H1 (cell line): Measurements from ENCODE around the gene MYBPHL. TPM values are rescaled to one million over a fixed set of nuclear protein-coding genes. Genes with fewer than 3 reads are reported as not detected.

Source experiments
- CTCF ChIA-PET: fragments of 300-600 bp; sonication (Branson Sonifier 250); formaldehyde crosslinking; loops from one replicate; lab custom pipeline; 2021; ENCODE audit not compliant: partially characterized antibody; lab: Charles Lee
- POLR2A ChIA-PET: fragments of 300-600 bp; sonication (Branson Sonifier 250); formaldehyde crosslinking; loops from one replicate; lab custom pipeline; 2021; ENCODE audit warnings: inconsistent platforms; ENCODE audit not compliant: partially characterized antibody; lab: Charles Lee
- DNase-seq, 2 experiments: peaks; one replicate each; pipeline versions ENCODE4 v3.0.0 to v3.0.0-alpha.2; 2010 to 2022; ENCODE audit warnings: low spot score in 2 of 2, low read depth in 1 of 2, mixed read lengths in 1 of 2
- FAIRE-seq: peaks from 2 replicates; lab custom pipeline; 2011; peaks lifted over from hg19 to GRCh38; lab: Jason Lieb, UNC
- H2AFZ ChIP-seq: 2 replicates; pipeline ENCODE4 v1.8.1; 2012; ENCODE audit warnings: low read length, inconsistent platforms
- H2AK5ac ChIP-seq: 2 replicates; pipeline ENCODE4 v1.6.1; 2013; ENCODE audit warnings: low read depth, low read length
- H2BK120ac ChIP-seq: replicated peaks from 2 replicates; pipeline ENCODE3; 2013; ENCODE audit warnings: low read depth, low read length, inconsistent platforms
- H2BK12ac ChIP-seq: 2 replicates; pipeline ENCODE4 v1.6.1; 2013; ENCODE audit warnings: low read depth, low read length
- H2BK15ac ChIP-seq: 2 replicates; pipeline ENCODE4 v1.6.1; 2013; ENCODE audit warnings: low read length
- H2BK20ac ChIP-seq: 2 replicates; pipeline ENCODE4 v1.6.1; 2013; ENCODE audit warnings: low read length
- H2BK5ac ChIP-seq: 2 replicates; pipeline ENCODE4 v1.6.1; 2013; ENCODE audit warnings: low read depth, low read length
- H3K14ac ChIP-seq: 2 replicates; pipeline ENCODE4 v1.6.1; 2013; ENCODE audit warnings: inconsistent platforms; ENCODE audit not compliant: insufficient read length
- H3K18ac ChIP-seq: 2 replicates; pipeline ENCODE4 v1.6.1; 2013; ENCODE audit warnings: low read length; ENCODE audit errors: extremely low read depth
- H3K23ac ChIP-seq: 2 replicates; pipeline ENCODE4 v1.6.1; 2013; ENCODE audit warnings: inconsistent platforms; ENCODE audit not compliant: insufficient read length
- H3K23me2 ChIP-seq: 2 replicates; pipeline ENCODE4 v1.6.1; 2013; ENCODE audit warnings: low read depth, low read length
- H3K27ac ChIP-seq: 2 replicates; pipeline ENCODE4 v1.6.1; 2011; ENCODE audit warnings: low read depth, low read length, inconsistent platforms
- H3K27me3 ChIP-seq, 4 experiments: replicated peaks in 1 of 4; 1 replicate in 1 of 4; 2 replicates in 3 of 4; pipeline versions ENCODE4 v1.6.1 to v1.8.1; 2011 to 2013; ENCODE audit warnings: low read length in 3 of 4, mild to moderate bottlenecking in 3 of 4, inconsistent platforms in 2 of 4, mixed read lengths in 2 of 4, moderate library complexity in 1 of 4; ENCODE audit not compliant: control insufficient read depth in 3 of 4, insufficient read depth in 3 of 4; ENCODE audit errors: extremely low read depth in 1 of 4
- H3K36me3 ChIP-seq, 4 experiments: 2 replicates each; pipeline versions ENCODE4 v1.6.1 to v1.8.1; 2011 to 2013; ENCODE audit warnings: mild to moderate bottlenecking in 4 of 4, low read length in 3 of 4, moderate library complexity in 2 of 4, control low read depth in 1 of 4, inconsistent platforms in 1 of 4; ENCODE audit not compliant: insufficient read depth in 4 of 4, control insufficient read depth in 2 of 4
- H3K4ac ChIP-seq: replicated peaks from 2 replicates; pipeline ENCODE3; 2013; ENCODE audit warnings: low read length, low read depth, mixed read lengths, inconsistent platforms; ENCODE audit not compliant: insufficient read length
- H3K4me1 ChIP-seq, 4 experiments: replicated peaks in 1 of 4; 1 replicate in 1 of 4; 2 replicates in 3 of 4; pipeline versions ENCODE4 v1.6.1 to v1.8.1; 2011 to 2013; ENCODE audit warnings: low read length in 3 of 4, inconsistent platforms in 2 of 4, mixed read lengths in 1 of 4; ENCODE audit not compliant: insufficient read depth in 4 of 4, control insufficient read depth in 3 of 4
- H3K4me2 ChIP-seq, 2 experiments: 2 replicates each; pipeline versions ENCODE4 v1.6.1 to v1.8.1; 2011 to 2013; ENCODE audit warnings: low read depth in 2 of 2, low read length in 2 of 2, control low read depth in 1 of 2, inconsistent platforms in 1 of 2, mild to moderate bottlenecking in 1 of 2; ENCODE audit not compliant: insufficient read depth in 1 of 2
- H3K4me3 ChIP-seq, 4 experiments: fragments of 200-600, 300-600 bp in 1 of 4; sonication (generic), shearing (Covaris generic), sonication (Bioruptor Twin) in 1 of 4; 2 replicates each; pipeline versions ENCODE4 v1.5.1 to v1.8.1; 2011 to 2016; ENCODE audit warnings: low read length in 4 of 4, low read depth in 3 of 4, control low read depth in 2 of 4, inconsistent platforms in 2 of 4, mild to moderate bottlenecking in 2 of 4, mixed read lengths in 1 of 4, moderate library complexity in 1 of 4; ENCODE audit not compliant: insufficient read depth in 2 of 4; ENCODE audit errors: extremely low read depth in 1 of 4
- H3K56ac ChIP-seq: replicated peaks from 2 replicates; pipeline ENCODE3; 2013; ENCODE audit warnings: low read depth, mild to moderate bottlenecking, mixed read lengths, low read length, inconsistent platforms; ENCODE audit not compliant: insufficient read length
- H3K79me1 ChIP-seq: 2 replicates; pipeline ENCODE4 v1.6.1; 2013; ENCODE audit warnings: low read depth, low read length, control low read depth
- H3K79me2 ChIP-seq, 2 experiments: 2 replicates each; pipeline versions ENCODE4 v1.6.1 to v1.8.1; 2012 to 2013; ENCODE audit warnings: low read length in 2 of 2, mild to moderate bottlenecking in 2 of 2, inconsistent platforms in 1 of 2; ENCODE audit not compliant: insufficient read depth in 2 of 2, control insufficient read depth in 1 of 2
- H3K9ac ChIP-seq, 4 experiments: replicated peaks in 1 of 4; 1 replicate in 1 of 4; 2 replicates in 3 of 4; pipeline versions ENCODE4 v1.6.1 to v1.8.1; 2011 to 2013; ENCODE audit warnings: low read depth in 3 of 4, low read length in 3 of 4, control low read depth in 2 of 4, mild to moderate bottlenecking in 2 of 4, moderate library complexity in 2 of 4, inconsistent platforms in 1 of 4; ENCODE audit errors: extremely low read depth in 1 of 4
- H3K9me3 ChIP-seq, 2 experiments: 2 replicates each; pipeline versions ENCODE4 v1.6.1 to v1.8.1; 2012 to 2013; ENCODE audit warnings: mild to moderate bottlenecking in 2 of 2, moderate library complexity in 2 of 2, control low read depth in 1 of 2, inconsistent platforms in 1 of 2, low read depth in 1 of 2, low read length in 1 of 2, mixed read lengths in 1 of 2; ENCODE audit not compliant: insufficient read depth in 2 of 2
- H4K20me1 ChIP-seq, 2 experiments: replicated peaks in 1 of 2; 2 replicates each; pipeline versions ENCODE3 to v1.8.1; 2011 to 2013; ENCODE audit warnings: inconsistent platforms in 2 of 2, low read length in 2 of 2, mild to moderate bottlenecking in 1 of 2; ENCODE audit not compliant: insufficient read depth in 2 of 2, control insufficient read depth in 1 of 2
- H4K5ac ChIP-seq: 2 replicates; pipeline ENCODE4 v1.6.1; 2013; ENCODE audit warnings: low read length, low read depth, mixed read lengths, inconsistent platforms; ENCODE audit not compliant: insufficient read length
- H4K8ac ChIP-seq: 2 replicates; pipeline ENCODE4 v1.8.0; 2013; ENCODE audit warnings: mild to moderate bottlenecking, moderate library complexity, low read length, inconsistent platforms; ENCODE audit not compliant: insufficient read depth; ENCODE audit errors: extremely low read depth
- H4K91ac ChIP-seq: replicated peaks from 2 replicates; pipeline ENCODE3; 2013; ENCODE audit warnings: low read length, mixed read lengths, inconsistent platforms; ENCODE audit not compliant: insufficient read length
- BCL11A ChIP-seq, 2 experiments: IDR thresholded peaks; one replicate each; pipeline ENCODE4 v1.6.1; 2011; ENCODE audit warnings: low read depth in 2 of 2, low read length in 2 of 2, mild to moderate bottlenecking in 2 of 2
- CBX8 ChIP-seq: fragments of 300-800, 300-1000 bp; sonication (generic); IDR thresholded peaks from 2 replicates; pipeline ENCODE4 v1.7.1; 2016; ENCODE audit warnings: low read depth, low read length, borderline replicate concordance
- JUN ChIP-seq: IDR thresholded peaks from 2 replicates; pipeline ENCODE4 v1.6.1; 2011; ENCODE audit warnings: low read depth, mild to moderate bottlenecking, improper control_type of control experiment, low read length
- POU5F1 ChIP-seq: IDR thresholded peaks from 2 replicates; pipeline ENCODE4 v1.6.1; 2011; ENCODE audit warnings: low read depth, mild to moderate bottlenecking, low read length, moderate library complexity
- RBBP5 ChIP-seq: IDR thresholded peaks from 2 replicates; pipeline ENCODE4 v1.7.1; 2012; ENCODE audit warnings: low read depth, mild to moderate bottlenecking, inconsistent platforms, low read length, moderate library complexity, borderline replicate concordance
- TBP ChIP-seq: IDR thresholded peaks from 2 replicates; pipeline ENCODE4 v1.6.1; 2011; ENCODE audit warnings: low read depth, low read length, improper control_type of control experiment
- TEAD4 ChIP-seq: IDR thresholded peaks from 2 replicates; pipeline ENCODE4 v1.6.1; 2012; ENCODE audit warnings: low read depth, low read length, inconsistent platforms, mixed read lengths
- YY1 ChIP-seq: IDR thresholded peaks from 2 replicates; pipeline ENCODE4 v1.6.1; 2011; ENCODE audit warnings: low read depth, mild to moderate bottlenecking, low read length
- WGBS, 2 experiments: shearing (Covaris generic) in 1 of 2; methylation state at CpG; one replicate each; pipeline versions ENCODE4 v1.1.6 to v1.1.7; 2013 to 2015; ENCODE audit warnings: low lambda C conversion rate in 2 of 2, mixed read lengths in 2 of 2, inconsistent platforms in 1 of 2, low coverage in 1 of 2, missing lambda C conversion rate in 1 of 2; ENCODE audit not compliant: insufficient replicate concordance in 2 of 2, insufficient coverage in 1 of 2, insufficient read length in 1 of 2; ENCODE audit errors: extremely low coverage in 1 of 2, missing lambda C conversion rate in 1 of 2; 5-methylcytosine and 5-hydroxymethylcytosine counted together
- polyA plus RNA-seq, 7 experiments: library from polyadenylated mRNA; depleted of rRNA in 3 of 7; stranded (reverse) in 5 of 7; unstranded in 2 of 7; fragments of >200 nt in 5 of 7; fragments of 200-250 nt in 2 of 7; gene quantifications; 1 replicate in 5 of 7; 2 replicates in 1 of 7; 4 replicates in 1 of 7; pipeline versions ENCODE4 v1.2.1 to v1.2.3, GENCODE V29; 2011 to 2013; ENCODE audit warnings: missing spikeins in 2 of 7, mixed read lengths in 2 of 7
- total RNA-seq: library from RNA; stranded (reverse); fragmentation: NEBNext Ultra II Directional; extraction: Animal tissue kit (Norgen Biotek cat#: 25700); gene quantifications from 2 replicates; pipeline ENCODE4 v1.2.1, GENCODE V29; 2021
- TF ChIP-seq, protein P1 (sequence below): IDR thresholded peaks from 2 replicates; pipeline ENCODE4 v1.6.1; 2012; ENCODE audit warnings: low read length, inconsistent platforms

The MYBPHL gene
- total and polyA plus RNA-seq, 2 of the 8 experiments (the other 6 are each of a cell fraction or from before 2014, with no cell fraction given), result 0.24 to 0.30 TPM

DNA sequence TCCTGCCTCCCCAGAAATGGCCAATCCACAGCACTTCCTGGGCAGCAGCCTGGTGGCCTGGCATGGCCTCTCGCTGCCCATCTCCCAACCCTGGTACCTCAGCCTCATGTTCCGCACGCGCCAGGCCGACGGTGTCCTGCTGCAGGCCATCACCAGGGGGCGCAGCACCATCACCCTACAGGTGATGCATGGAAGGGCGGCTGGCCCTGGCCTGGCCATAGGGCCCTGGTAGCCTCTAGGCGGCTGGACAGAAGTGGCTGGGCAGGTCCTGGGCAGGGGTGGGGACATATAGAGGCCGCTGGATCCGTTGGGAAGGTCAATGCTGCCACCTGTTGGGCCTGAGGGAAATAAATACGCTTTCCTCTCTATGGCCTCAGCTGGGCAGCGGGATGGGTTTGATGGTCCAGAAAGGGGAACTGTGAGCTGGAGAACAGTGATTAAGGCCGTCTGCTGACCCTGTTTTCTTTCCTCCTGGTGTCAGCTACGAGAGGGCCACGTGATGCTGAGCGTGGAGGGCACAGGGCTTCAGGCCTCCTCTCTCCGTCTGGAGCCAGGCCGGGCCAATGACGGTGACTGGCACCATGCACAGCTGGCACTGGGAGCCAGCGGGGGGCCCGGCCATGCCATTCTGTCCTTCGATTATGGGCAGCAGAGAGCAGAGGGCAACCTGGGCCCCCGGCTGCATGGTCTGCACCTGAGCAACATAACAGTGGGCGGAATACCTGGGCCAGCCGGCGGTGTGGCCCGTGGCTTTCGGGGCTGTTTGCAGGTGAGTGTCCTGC is 43.0 kb downstream of the MYBPHL start:
- H3K18ac ChIP-seq, result no peak overlapping the region
- H3K4ac ChIP-seq, result no peak overlapping the region
- peak overlapping the region; percentile 73; the same call in 1 of the 2 replicates for H2BK15ac ChIP-seq
- no peak overlapping the region for H2BK120ac ChIP-seq
- ChIA-PET POLR2A (interaction anchor here (0.8 to 2.2 kb wide), 6 partner anchors 13 to 134 kb away, joined by 3 to 7 read pairs (median 4); partner anchors contain the start of gene SORT1), CTCF (interaction anchor here (0.6 to 8.5 kb wide), 39 partner anchors 9 to 435 kb away, joined by 3 to 95 read pairs (median 5); partner anchors contain the start of genes CELSR2, MYBPHL, PSRC1 and SARS1)
- H3K79me2 ChIP-seq, result no peaks in the 10 kb centered on the region
- peaks cover 0 to 11% (median 3%) of the 10 kb centered on the region in 4 experiments; a peak in 4 of 7 replicates for H3K4me1 ChIP-seq
- H3K9me3 ChIP-seq, result no peaks in the 10 kb centered on the region
- H4K20me1 ChIP-seq, result peaks cover 0 to 7% of the 10 kb centered on the region in 2 experiments
- FAIRE-seq (peak; percentile 96), DNase-seq (peak; percentile 87 to 98)
- no peak overlapping the region for H3K9ac ChIP-seq
- no peak overlapping the region for H3K56ac ChIP-seq
- peak overlapping the region; percentile 19; the same call in 1 of the 2 replicates for H4K8ac ChIP-seq
- no peak overlapping the region for H2AFZ ChIP-seq
- no peak overlapping the region for H3K14ac ChIP-seq
- 44% methylated on average over 24 of the region's 29 CpGs; no CpG with 5 or more reads in 1 of the 2 experiments for WGBS, 2 experiments
- no peak overlapping the region for H3K27ac ChIP-seq
- H3K36me3 ChIP-seq, result peaks cover 11 to 28% (median 16%) of the 10 kb centered on the region in 4 experiments; a peak in 6 of 8 replicates
- 0 out of 2 replicates have a peak overlapping the region, but pooled peaks have one; percentile 18 for H2BK5ac ChIP-seq
- no peak overlapping the region for H3K23ac ChIP-seq
- H2BK12ac ChIP-seq, result no peak overlapping the region
- H3K23me2 ChIP-seq, result no peaks in the 10 kb centered on the region
- no peaks in the 10 kb centered on the region for H3K79me1 ChIP-seq
- H2AK5ac ChIP-seq, result no peak overlapping the region
- H2BK20ac ChIP-seq, result no peak overlapping the region
- peak overlapping the region; percentile 42 for H4K91ac ChIP-seq
- no peaks in the 10 kb centered on the region for H3K27me3 ChIP-seq
- no peak overlapping the region for H3K4me2 ChIP-seq
- H3K4me3 ChIP-seq, result no peak overlapping the region; a peak in 1 of 8 replicates
- no peak overlapping the region for H4K5ac ChIP-seq
- TF ChIP-seq, protein P1, sequence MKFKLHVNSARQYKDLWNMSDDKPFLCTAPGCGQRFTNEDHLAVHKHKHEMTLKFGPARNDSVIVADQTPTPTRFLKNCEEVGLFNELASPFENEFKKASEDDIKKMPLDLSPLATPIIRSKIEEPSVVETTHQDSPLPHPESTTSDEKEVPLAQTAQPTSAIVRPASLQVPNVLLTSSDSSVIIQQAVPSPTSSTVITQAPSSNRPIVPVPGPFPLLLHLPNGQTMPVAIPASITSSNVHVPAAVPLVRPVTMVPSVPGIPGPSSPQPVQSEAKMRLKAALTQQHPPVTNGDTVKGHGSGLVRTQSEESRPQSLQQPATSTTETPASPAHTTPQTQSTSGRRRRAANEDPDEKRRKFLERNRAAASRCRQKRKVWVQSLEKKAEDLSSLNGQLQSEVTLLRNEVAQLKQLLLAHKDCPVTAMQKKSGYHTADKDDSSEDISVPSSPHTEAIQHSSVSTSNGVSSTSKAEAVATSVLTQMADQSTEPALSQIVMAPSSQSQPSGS, result 0 out of 2 replicates have a peak, but pooled peaks have one; percentile 48
- no peak for TF ChIP-seq JUN
- no peak for TF ChIP-seq RBBP5
- TF ChIP-seq TEAD4, result peak; percentile 69; the same call in 1 of the 2 replicates
- TF ChIP-seq POU5F1, result no peak
- 0 out of 2 replicates have a peak, but pooled peaks have one; percentile 26 for TF ChIP-seq TBP
- TF ChIP-seq YY1, result peak; percentile 83
- no peak for TF ChIP-seq BCL11A (IDR thresholded peaks at IDR 0.05; ENCODE audit: low read depth in 2 of 2, low read length in 2 of 2)
- no peak for TF ChIP-seq CBX8
